Naive thymus-derived CD4-positive, alpha-beta T cell (primary cell): ENCODE measurements around the gene ARMC6. TPM values are rescaled to one million over a fixed set of nuclear protein-coding genes. Genes with fewer than 3 reads are reported as not detected.

Source experiments
- ATAC-seq: fragments of 150-1000 bp; cut with Tn5 transposase; 2 replicates; pipeline ENCODE4 v1.10.0; 2021; ENCODE audit warnings: mild to moderate bottlenecking, moderate library complexity
- CTCF ChIA-PET: fragments of 350-600 bp; sonication (Branson Sonifier 250); formaldehyde crosslinking; loops from one replicate; lab custom pipeline; 2021; ENCODE audit warnings: antibody characterized with exemption; lab: Charles Lee
- POLR2A ChIA-PET: fragments of 350-600 bp; sonication (Branson Sonifier 250); formaldehyde crosslinking; loops from one replicate; lab custom pipeline; 2021; ENCODE audit warnings: antibody characterized with exemption, inconsistent platforms; lab: Charles Lee
- DNase-seq, 9 donors: peaks; one replicate each; pipeline versions ENCODE4 v3.0.0 to v3.0.0-alpha.2; 2020 to 2022; ENCODE audit warnings: mixed read lengths in 1 of 9
- H3K27ac ChIP-seq: one replicate; pipeline ENCODE4 v1.7.0; 2013; ENCODE audit warnings: mild to moderate bottlenecking, low read depth, low read length, moderate library complexity
- H3K27me3 ChIP-seq, 2 donors: one replicate each; pipeline ENCODE4 v1.7.0; 2013; ENCODE audit warnings: low read length in 2 of 2, mild to moderate bottlenecking in 2 of 2, moderate library complexity in 2 of 2; ENCODE audit not compliant: control insufficient read depth in 2 of 2, insufficient read depth in 2 of 2
- H3K36me3 ChIP-seq, 3 experiments: 1 replicate in 2 of 3; 2 replicates in 1 of 3; pipeline ENCODE4 v1.7.0; 2013; ENCODE audit warnings: low read length in 3 of 3, mild to moderate bottlenecking in 3 of 3, moderate library complexity in 1 of 3; ENCODE audit not compliant: insufficient read depth in 3 of 3, control insufficient read depth in 2 of 3
- H3K4me1 ChIP-seq, 2 donors: one replicate each; pipeline ENCODE4 v1.7.0; 2013; ENCODE audit warnings: low read length in 2 of 2, mild to moderate bottlenecking in 2 of 2, moderate library complexity in 1 of 2; ENCODE audit not compliant: control insufficient read depth in 2 of 2, insufficient read depth in 2 of 2
- H3K4me3 ChIP-seq: 2 replicates; pipeline ENCODE4 v1.7.0; 2013; ENCODE audit warnings: mild to moderate bottlenecking, low read length
- H3K9me3 ChIP-seq, 3 experiments: 1 replicate in 2 of 3; 2 replicates in 1 of 3; pipeline ENCODE4 v1.7.0; 2013; ENCODE audit warnings: low read length in 3 of 3; ENCODE audit not compliant: control insufficient read depth in 2 of 3
- H3K27ac Mint-ChIP-seq, 9 donors: one replicate each; pipeline ENCODE4 v1.8.0; 2020 to 2022; ENCODE audit warnings: mixed read lengths in 9 of 9, mild to moderate bottlenecking in 8 of 9, moderate library complexity in 5 of 9, inconsistent platforms in 2 of 9
- H3K27me3 Mint-ChIP-seq, 5 donors: one replicate each; pipeline ENCODE4 v1.8.0; 2021 to 2022; ENCODE audit warnings: mixed read lengths in 5 of 5, mild to moderate bottlenecking in 1 of 5
- H3K36me3 Mint-ChIP-seq, 5 donors: one replicate each; pipeline ENCODE4 v1.8.0; 2020 to 2022; ENCODE audit warnings: mixed read lengths in 5 of 5, mild to moderate bottlenecking in 3 of 5, inconsistent platforms in 1 of 5
- H3K4me1 Mint-ChIP-seq, 7 donors: one replicate each; pipeline ENCODE4 v1.8.0; 2020 to 2022; ENCODE audit warnings: mixed read lengths in 7 of 7, mild to moderate bottlenecking in 3 of 7, inconsistent platforms in 1 of 7
- H3K4me3 Mint-ChIP-seq, 10 donors: one replicate each; pipeline ENCODE4 v1.8.0; 2020 to 2022; ENCODE audit warnings: mild to moderate bottlenecking in 10 of 10, mixed read lengths in 10 of 10, moderate library complexity in 6 of 10, inconsistent platforms in 2 of 10
- H3K9me3 Mint-ChIP-seq, 11 donors: one replicate each; pipeline ENCODE4 v1.8.0; 2020 to 2022; ENCODE audit warnings: mixed read lengths in 11 of 11, mild to moderate bottlenecking in 4 of 11, inconsistent platforms in 1 of 11, moderate library complexity in 1 of 11
- intact Hi-C, 2 donors: fragments of 100-400 bp; cut with micrococcal nuclease; formaldehyde crosslinking; loops; one replicate each; pipeline ENCODE4 v1.15.1; 2023
- polyA plus RNA-seq, 2 donors: library from polyadenylated mRNA; unstranded; fragments of 300-500 nt; fragmentation: Illumina TruSeq; gene quantifications; one replicate each; pipeline ENCODE4 v1.2.3, GENCODE V29; 2021
- total RNA-seq, 6 experiments: library from RNA in 5 of 6; stranded (reverse) in 5 of 6; gene quantifications; 1 replicate in 5 of 6; 2 replicates in 1 of 6; pipeline ENCODE4 v1.2.3 and lab custom pipeline; 2021 to 2026

The ARMC6 gene
- total and polyA plus RNA-seq, 7 experiments from 2014 or later: 14.0 to 41.9 (median 16.2) TPM

- Mint-ChIP-seq H3K27me3 (no peaks in the 10 kb centered on the region), H3K9me3 (no peaks in the 10 kb centered on the region), H3K36me3 (peaks cover 0 to 15% (median 8%) of the 10 kb centered on the region in 5 donors), H3K4me1 (no peaks in the 10 kb centered on the region), H3K4me3 (no peak overlapping the region), H3K27ac (no peak overlapping the region)
- Histone ChIP-seq H3K9me3 (no peaks in the 10 kb centered on the region), H3K4me1 (no peaks in the 10 kb centered on the region), H3K4me3 (no peak overlapping the region), H3K36me3 (peaks cover 0 to 38% (median 0%) of the 10 kb centered on the region in 3 experiments), H3K27me3 (no peaks in the 10 kb centered on the region), H3K27ac (no peak overlapping the region)
- CTCF ChIA-PET: interaction anchor here (0.7 to 1.0 kb wide), 2 partner anchors 532 to 588 kb away, joined by 3 read pairs; no protein-coding TSS in a partner anchor
- DNase-seq (no peak), ATAC-seq (no peak)
- intact Hi-C loops: no loop called here
- POLR2A ChIA-PET: no interaction called here
Measured at GRCh38 chr19:19050104-19050503, 16.7 kb downstream of the ARMC6 start.

GRCh38 chr19:19050731-19051130 is 17.3 kb downstream of the ARMC6 start:
- Histone ChIP-seq H3K36me3 (peaks cover 0 to 44% (median 0%) of the 10 kb centered on the region in 3 experiments), H3K27me3 (no peaks in the 10 kb centered on the region)

GRCh38 chr19:19051478-19052213 is 18.2 kb downstream of the ARMC6 start:
- peaks cover 0 to 50% (median 0%) of the 10 kb centered on the region in 3 experiments for H3K36me3 ChIP-seq

More at GRCh38 chr19:19050731-19051130, 17.3 kb downstream of the ARMC6 start:
- Histone ChIP-seq H3K27ac (no peak overlapping the region), H3K4me1 (no peaks in the 10 kb centered on the region), H3K9me3 (no peaks in the 10 kb centered on the region), H3K4me3 (no peak overlapping the region)
- Mint-ChIP-seq H3K27ac (peak overlapping the region in 1 of 9 donors; percentile 36), H3K27me3 (no peaks in the 10 kb centered on the region), H3K36me3 (peaks cover 0 to 13% (median 5%) of the 10 kb centered on the region in 5 donors), H3K9me3 (no peaks in the 10 kb centered on the region), H3K4me1 (no peaks in the 10 kb centered on the region), H3K4me3 (no peak overlapping the region)
- ATAC-seq (no peak), DNase-seq (no peak)
- intact Hi-C loops: no loop called here
- CTCF ChIA-PET: interaction anchor here (0.9 to 1.0 kb wide), 3 partner anchors 12 to 588 kb away, joined by 3 read pairs; no protein-coding TSS in a partner anchor
- POLR2A ChIA-PET: no interaction called here

GRCh38 chr19:19052921-19053320 is 19.5 kb downstream of the ARMC6 start:
- ATAC-seq (no peak), DNase-seq (no peak)
- ChIA-PET CTCF (interaction anchor here (0.7 to 1.4 kb wide), 6 partner anchors 12 to 122 kb away, joined by 3 to 6 read pairs (median 4); no protein-coding TSS in a partner anchor), POLR2A (interaction anchor here (0.8 kb wide), 1 partner anchor 86 kb away, joined by 4 read pairs; no protein-coding TSS in a partner anchor)
- peaks cover 0 to 59% (median 0%) of the 10 kb centered on the region in 3 experiments for H3K36me3 ChIP-seq
- H3K4me1 ChIP-seq: no peaks in the 10 kb centered on the region
- peaks cover 0 to 12% (median 0%) of the 10 kb centered on the region in 5 donors for H3K36me3 Mint-ChIP-seq
- H3K4me1 Mint-ChIP-seq: no peaks in the 10 kb centered on the region
- no peaks in the 10 kb centered on the region for H3K27me3 ChIP-seq
- no peak overlapping the region for H3K27ac Mint-ChIP-seq
- H3K4me3 ChIP-seq: no peak overlapping the region
- no peak overlapping the region for H3K4me3 Mint-ChIP-seq
- H3K9me3 Mint-ChIP-seq: no peaks in the 10 kb centered on the region
- intact Hi-C loops: loop anchor here (1.0 to 2.0 kb wide), 5 partner anchors 57 to 172 kb away; no protein-coding TSS in a partner anchor
- H3K9me3 ChIP-seq: no peaks in the 10 kb centered on the region
- H3K27me3 Mint-ChIP-seq: no peaks in the 10 kb centered on the region
- H3K27ac ChIP-seq: no peak overlapping the region

More at GRCh38 chr19:19051478-19052213, 18.2 kb downstream of the ARMC6 start:
- Histone ChIP-seq H3K27ac (no peak overlapping the region), H3K9me3 (no peaks in the 10 kb centered on the region), H3K4me3 (no peak overlapping the region), H3K4me1 (no peaks in the 10 kb centered on the region), H3K27me3 (no peaks in the 10 kb centered on the region)
- Mint-ChIP-seq H3K27me3 (no peaks in the 10 kb centered on the region), H3K27ac (peak overlapping the region in 2 of 9 donors; percentile 10 to 46), H3K9me3 (no peaks in the 10 kb centered on the region), H3K36me3 (peaks cover 0 to 17% (median 5%) of the 10 kb centered on the region in 5 donors), H3K4me1 (no peaks in the 10 kb centered on the region), H3K4me3 (no peak overlapping the region)
- DNase-seq (no peak), ATAC-seq (no peak)
- intact Hi-C loops: loop anchor here in 1 of 2 donors (2.0 kb wide), 1 partner anchor 173 kb away; no protein-coding TSS in a partner anchor
- ChIA-PET CTCF (interaction anchor here (0.9 to 1.0 kb wide), 2 partner anchors 11 to 65 kb away, joined by 3 read pairs; no protein-coding TSS in a partner anchor), POLR2A (no interaction called here)

- H3K36me3 ChIP-seq: peaks cover 0 to 65% (median 0%) of the 10 kb centered on the region in 3 experiments
- Mint-ChIP-seq H3K4me3 (no peak overlapping the region), H3K36me3 (peaks cover 0 to 12% (median 0%) of the 10 kb centered on the region in 5 donors), H3K4me1 (no peaks in the 10 kb centered on the region), H3K27me3 (no peaks in the 10 kb centered on the region), H3K9me3 (no peaks in the 10 kb centered on the region), H3K27ac (no peak overlapping the region)
- peak; percentile 72 for ATAC-seq
- no peak overlapping the region for H3K4me3 ChIP-seq
- DNase-seq: peak; percentile 28 to 70 (median 55)
- H3K27ac ChIP-seq: no peak overlapping the region
- intact Hi-C loops: loop anchor here (1.0 to 2.0 kb wide), 6 partner anchors 57 to 171 kb away; partner anchors contain the start of gene TMEM161A (in 1 of the 2)
- H3K4me1 ChIP-seq: no peaks in the 10 kb centered on the region
- H3K9me3 ChIP-seq: no peaks in the 10 kb centered on the region
- H3K27me3 ChIP-seq: no peaks in the 10 kb centered on the region
- POLR2A ChIA-PET: interaction anchor here (0.6 to 1.0 kb wide), 2 partner anchors 86 to 96 kb away, joined by 3 read pairs; no protein-coding TSS in a partner anchor
- CTCF ChIA-PET: interaction anchor here (0.7 to 2.1 kb wide), 10 partner anchors 12 to 121 kb away, joined by 3 to 10 read pairs (median 5); no protein-coding TSS in a partner anchor
Measured at GRCh38 chr19:19053508-19054314, 20.3 kb downstream of the ARMC6 start.
